A549 (cell line): ENCODE measurements around the gene ITGAL. TPM values are rescaled to one million over a fixed set of nuclear protein-coding genes. Genes with fewer than 3 reads are reported as not detected.

Experiments
- ATAC-seq, 2 experiments: fragments of 200-7000 bp in 1 of 2; fragments of >200 bp in 1 of 2; cut with Nextera tagmentation in 1 of 2; cut with Tn5 transposase in 1 of 2; 3 replicates each; pipeline versions ENCODE4 v1.8.0 to v1.9.1; 2018 to 2020; ENCODE audit warnings: mild to moderate bottlenecking in 1 of 2, moderate library complexity in 1 of 2
- CTCF ChIA-PET: fragments of 300-600 bp; sonication (Branson Sonifier 250); formaldehyde crosslinking; extraction: SDS; loops from one replicate; lab custom pipeline; 2021; ENCODE audit warnings: antibody characterized with exemption, inconsistent platforms; lab: Yijun Ruan, JAX
- POLR2A ChIA-PET: fragments of 350-600 bp; formaldehyde crosslinking; extraction: SDS; loops from one replicate; lab custom pipeline; 2021; ENCODE audit warnings: antibody characterized with exemption, inconsistent platforms; lab: Yijun Ruan, JAX
- DNase-seq, 2 experiments: peaks; one replicate each; pipeline versions ENCODE4 v3.0.0 to v3.0.0-alpha.2; 2011 to 2016; ENCODE audit warnings: low read depth in 1 of 2, low spot score in 1 of 2
- FAIRE-seq: peaks from 2 replicates; lab custom pipeline; 2011; peaks lifted over from hg19 to GRCh38; lab: Jason Lieb, UNC
- H3K27ac ChIP-seq, 2 experiments: fragments of >200 bp; sonication (Bioruptor Twin); formaldehyde crosslinking; 3 replicates each; pipeline ENCODE4 v1.5.1; 2016 to 2017
- H3K4me1 ChIP-seq: fragments of >200 bp; sonication (Bioruptor Twin); formaldehyde crosslinking; 3 replicates; pipeline ENCODE4 v1.6.1; 2016
- H3K4me2 ChIP-seq: fragments of >200 bp; sonication (Bioruptor Twin); formaldehyde crosslinking; 3 replicates; pipeline ENCODE4 v1.6.1; 2016
- H3K4me3 ChIP-seq: fragments of >200 bp; sonication (Bioruptor Twin); formaldehyde crosslinking; 3 replicates; pipeline ENCODE4 v1.5.1; 2016
- H3K9me3 ChIP-seq: fragments of >200 bp; sonication (Bioruptor Twin); formaldehyde crosslinking; 3 replicates; pipeline ENCODE4 v1.6.1; 2016
- CHD2 ChIP-seq: fragments of 150-350 bp; IDR thresholded peaks from 2 replicates; pipeline ENCODE4 v1.6.1; 2014; ENCODE audit warnings: low read length; ENCODE audit not compliant: partially characterized antibody
- CHD4 ChIP-seq: fragments of 200-600 bp; sonication (generic); IDR thresholded peaks from 2 replicates; pipeline ENCODE4 v1.6.1; 2016; ENCODE audit warnings: antibody characterized with exemption, mild to moderate bottlenecking, borderline replicate concordance
- EHF ChIP-seq: fragments of 250-450 bp; sonication (Bioruptor Pico); IDR thresholded peaks from 2 replicates; pipeline ENCODE4 v1.5.0; 2020; ENCODE audit warnings: mild to moderate bottlenecking
- ELK1 ChIP-seq: fragments of 150-350 bp; IDR thresholded peaks from 2 replicates; pipeline ENCODE4 v1.6.1; 2014; ENCODE audit warnings: low read depth, mild to moderate bottlenecking, low read length
- EP300 ChIP-seq, 2 experiments: fragments of >200 bp; sonication (Bioruptor Twin); formaldehyde crosslinking; IDR thresholded peaks; 2 replicates in 1 of 2; 3 replicates in 1 of 2; pipeline ENCODE4 v1.6.1; 2016 to 2017
- FOXS1 ChIP-seq: fragments of 250-450 bp; sonication (Bioruptor Pico); IDR thresholded peaks from 2 replicates; pipeline ENCODE4 v1.5.0; 2020; ENCODE audit warnings: mild to moderate bottlenecking, moderate library complexity
- GATA3 ChIP-seq: IDR thresholded peaks from 2 replicates; pipeline ENCODE4 v1.6.1; 2012; ENCODE audit warnings: borderline replicate concordance
- HOXA7 ChIP-seq: fragments of 250-450 bp; sonication (Bioruptor Pico); IDR thresholded peaks from 2 replicates; pipeline ENCODE4 v1.5.0; 2020; ENCODE audit warnings: mild to moderate bottlenecking, moderate library complexity
- HOXB13 ChIP-seq: fragments of 250-450 bp; sonication (Bioruptor Pico); IDR thresholded peaks from 2 replicates; pipeline ENCODE4 v1.5.0; 2020; ENCODE audit warnings: low read depth, mild to moderate bottlenecking, moderate library complexity
- HOXB5 ChIP-seq: fragments of 250-450 bp; sonication (Bioruptor Pico); IDR thresholded peaks from 2 replicates; pipeline ENCODE4 v1.5.0; 2020; ENCODE audit warnings: mild to moderate bottlenecking, moderate library complexity
- NPAS2 ChIP-seq: fragments of 250-450 bp; sonication (Bioruptor Pico); IDR thresholded peaks from 2 replicates; pipeline ENCODE4 v1.8.0; 2022; ENCODE audit warnings: mild to moderate bottlenecking, moderate library complexity, borderline replicate concordance
- PHF8 ChIP-seq: fragments of 200-600 bp; sonication (generic); IDR thresholded peaks from 2 replicates; pipeline ENCODE4 v1.6.1; 2016; ENCODE audit warnings: low read depth, mild to moderate bottlenecking, antibody characterized with exemption, moderate library complexity, borderline replicate concordance
- RNF2 ChIP-seq: fragments of 200-600 bp; sonication (generic); IDR thresholded peaks from 2 replicates; pipeline ENCODE4 v1.6.1; 2016; ENCODE audit warnings: low read depth, mild to moderate bottlenecking, antibody characterized with exemption, moderate library complexity, borderline replicate concordance
- TFCP2L1 ChIP-seq: fragments of 250-450 bp; sonication (Bioruptor Pico); IDR thresholded peaks from 2 replicates; pipeline ENCODE4 v1.5.0; 2021; ENCODE audit warnings: mild to moderate bottlenecking
- ZFP36 ChIP-seq: fragments of 450-650 bp; IDR thresholded peaks from 2 replicates; pipeline ENCODE4 v1.6.1; 2014; ENCODE audit warnings: borderline replicate concordance; ENCODE audit not compliant: partially characterized antibody
- ZSCAN20 ChIP-seq: fragments of 250-450 bp; sonication (Bioruptor Pico); IDR thresholded peaks from 2 replicates; pipeline ENCODE4 v1.8.0; 2022; ENCODE audit warnings: mild to moderate bottlenecking, moderate library complexity
- WGBS: methylation state at CpG from one replicate; pipeline ENCODE4 v1.1.6; 2017; ENCODE audit errors: missing lambda C conversion rate; 5-methylcytosine and 5-hydroxymethylcytosine counted together
- polyA plus RNA-seq, 4 experiments: library from polyadenylated mRNA; depleted of rRNA in 3 of 4; stranded (reverse); fragments of >200 nt; fragmentation: RNase III in 1 of 4; extraction: RNeasy Plus Mini Kit Qiagen cat#74134 plus additional on column Dnase treatment in 1 of 4; gene quantifications; 2 replicates in 3 of 4; 3 replicates in 1 of 4; pipeline ENCODE4 v1.2.3, GENCODE V29; 2011 to 2017
- TF ChIP-seq, protein P1 (sequence below): IDR thresholded peaks from 2 replicates; pipeline ENCODE4 v1.6.1; 2012
- TF ChIP-seq, protein P2 (sequence below): IDR thresholded peaks from 2 replicates; pipeline ENCODE4 v1.6.1; 2012
- TF ChIP-seq, protein P3 (sequence below): fragments of >200 bp; sonication (Bioruptor Twin); formaldehyde crosslinking; IDR thresholded peaks from 2 replicates; pipeline ENCODE4 v1.6.1; 2016
- TF ChIP-seq, protein P4 (sequence below): fragments of 250-450 bp; sonication (Bioruptor Pico); IDR thresholded peaks from 2 replicates; pipeline ENCODE4 v1.5.0; 2021; ENCODE audit warnings: mild to moderate bottlenecking, moderate library complexity, borderline replicate concordance
- TF ChIP-seq, protein P5 (sequence below): fragments of 450-650 bp; IDR thresholded peaks from 2 replicates; pipeline ENCODE4 v1.6.1; 2014; ENCODE audit warnings: antibody characterized with exemption
- TF ChIP-seq, protein P6 (sequence below): fragments of 200-600 bp; sonication (generic); IDR thresholded peaks from 2 replicates; pipeline ENCODE4 v1.6.1; 2016; ENCODE audit warnings: antibody characterized with exemption, mild to moderate bottlenecking, moderate library complexity

The ITGAL gene
- polyA plus RNA-seq, 2 of the 4 experiments (the other 2 are of a cell fraction), result 0.17 to 0.94 TPM

- no peak for FAIRE-seq
- DNase-seq, result no peak
- POLR2A ChIA-PET, result interaction anchor here (0.6 to 2.5 kb wide), 2 partner anchors 15 to 28 kb away, joined by 3 to 9 read pairs; partner anchors contain the start of gene ZNF764
- Histone ChIP-seq H3K27ac (no peak overlapping the region), H3K4me2 (no peak overlapping the region), H3K4me1 (peaks cover 17% of the 10 kb centered on the region), H3K9me3 (no peaks in the 10 kb centered on the region), H3K4me3 (no peak overlapping the region)
- CTCF ChIA-PET, result interaction anchor here (0.7 to 5.0 kb wide), 7 partner anchors 32 to 109 kb away, joined by 3 to 19 read pairs (median 3); partner anchors contain the start of gene DCTPP1
- ATAC-seq, result no peak
- TF ChIP-seq CHD2 (no peak), ELK1 (no peak), CHD4 (no peak)
- TF ChIP-seq, protein P1, sequence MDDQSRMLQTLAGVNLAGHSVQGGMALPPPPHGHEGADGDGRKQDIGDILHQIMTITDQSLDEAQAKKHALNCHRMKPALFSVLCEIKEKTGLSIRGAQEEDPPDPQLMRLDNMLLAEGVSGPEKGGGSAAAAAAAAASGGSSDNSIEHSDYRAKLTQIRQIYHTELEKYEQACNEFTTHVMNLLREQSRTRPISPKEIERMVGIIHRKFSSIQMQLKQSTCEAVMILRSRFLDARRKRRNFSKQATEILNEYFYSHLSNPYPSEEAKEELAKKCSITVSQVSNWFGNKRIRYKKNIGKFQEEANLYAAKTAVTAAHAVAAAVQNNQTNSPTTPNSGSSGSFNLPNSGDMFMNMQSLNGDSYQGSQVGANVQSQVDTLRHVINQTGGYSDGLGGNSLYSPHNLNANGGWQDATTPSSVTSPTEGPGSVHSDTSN, result no peak
- TF ChIP-seq, protein P2, sequence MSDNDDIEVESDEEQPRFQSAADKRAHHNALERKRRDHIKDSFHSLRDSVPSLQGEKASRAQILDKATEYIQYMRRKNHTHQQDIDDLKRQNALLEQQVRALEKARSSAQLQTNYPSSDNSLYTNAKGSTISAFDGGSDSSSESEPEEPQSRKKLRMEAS, result no peak
- TF ChIP-seq, protein P3, sequence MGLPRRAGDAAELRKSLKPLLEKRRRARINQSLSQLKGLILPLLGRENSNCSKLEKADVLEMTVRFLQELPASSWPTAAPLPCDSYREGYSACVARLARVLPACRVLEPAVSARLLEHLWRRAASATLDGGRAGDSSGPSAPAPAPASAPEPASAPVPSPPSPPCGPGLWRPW, result no peak
- TF ChIP-seq, protein P4, sequence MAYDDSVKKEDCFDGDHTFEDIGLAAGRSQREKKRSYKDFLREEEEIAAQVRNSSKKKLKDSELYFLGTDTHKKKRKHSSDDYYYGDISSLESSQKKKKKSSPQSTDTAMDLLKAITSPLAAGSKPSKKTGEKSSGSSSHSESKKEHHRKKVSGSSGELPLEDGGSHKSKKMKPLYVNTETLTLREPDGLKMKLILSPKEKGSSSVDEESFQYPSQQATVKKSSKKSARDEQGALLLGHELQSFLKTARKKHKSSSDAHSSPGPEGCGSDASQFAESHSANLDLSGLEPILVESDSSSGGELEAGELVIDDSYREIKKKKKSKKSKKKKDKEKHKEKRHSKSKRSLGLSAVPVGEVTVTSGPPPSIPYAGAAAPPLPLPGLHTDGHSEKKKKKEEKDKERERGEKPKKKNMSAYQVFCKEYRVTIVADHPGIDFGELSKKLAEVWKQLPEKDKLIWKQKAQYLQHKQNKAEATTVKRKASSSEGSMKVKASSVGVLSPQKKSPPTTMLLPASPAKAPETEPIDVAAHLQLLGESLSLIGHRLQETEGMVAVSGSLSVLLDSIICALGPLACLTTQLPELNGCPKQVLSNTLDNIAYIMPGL (CRISPR knock-in tag), result no peak
- 82% methylated on average over 13 of the region's 13 CpGs for WGBS
Measured at GRCh38 chr16:30530163-30531037, 57.9 kb downstream of the ITGAL start.

GRCh38 chr16:30532285-30533145 lies 60.0 kb downstream of the ITGAL start:
- H3K4me3 ChIP-seq, result no peak overlapping the region
- no peaks in the 10 kb centered on the region for H3K9me3 ChIP-seq
- FAIRE-seq (no peak), ATAC-seq (no peak)
- H3K4me2 ChIP-seq, result no peak overlapping the region
- peaks cover 19% of the 10 kb centered on the region for H3K4me1 ChIP-seq
- TF ChIP-seq CHD2 (no peak), EP300 (IDR thresholded peaks at IDR 0.05) (no peak), EHF (CRISPR knock-in tag) (no peak), NPAS2 (CRISPR knock-in tag) (no peak), HOXA7 (no peak), TFCP2L1 (CRISPR knock-in tag) (no peak), HOXB13 (no peak), HOXB5 (no peak), GATA3 (no peak), ZFP36 (no peak), PHF8 (no peak), FOXS1 (no peak), ZSCAN20 (CRISPR knock-in tag) (no peak), RNF2 (no peak)
- TF ChIP-seq, protein P5, sequence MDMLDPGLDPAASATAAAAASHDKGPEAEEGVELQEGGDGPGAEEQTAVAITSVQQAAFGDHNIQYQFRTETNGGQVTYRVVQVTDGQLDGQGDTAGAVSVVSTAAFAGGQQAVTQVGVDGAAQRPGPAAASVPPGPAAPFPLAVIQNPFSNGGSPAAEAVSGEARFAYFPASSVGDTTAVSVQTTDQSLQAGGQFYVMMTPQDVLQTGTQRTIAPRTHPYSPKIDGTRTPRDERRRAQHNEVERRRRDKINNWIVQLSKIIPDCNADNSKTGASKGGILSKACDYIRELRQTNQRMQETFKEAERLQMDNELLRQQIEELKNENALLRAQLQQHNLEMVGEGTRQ, result no peak
- TF ChIP-seq, protein P6, sequence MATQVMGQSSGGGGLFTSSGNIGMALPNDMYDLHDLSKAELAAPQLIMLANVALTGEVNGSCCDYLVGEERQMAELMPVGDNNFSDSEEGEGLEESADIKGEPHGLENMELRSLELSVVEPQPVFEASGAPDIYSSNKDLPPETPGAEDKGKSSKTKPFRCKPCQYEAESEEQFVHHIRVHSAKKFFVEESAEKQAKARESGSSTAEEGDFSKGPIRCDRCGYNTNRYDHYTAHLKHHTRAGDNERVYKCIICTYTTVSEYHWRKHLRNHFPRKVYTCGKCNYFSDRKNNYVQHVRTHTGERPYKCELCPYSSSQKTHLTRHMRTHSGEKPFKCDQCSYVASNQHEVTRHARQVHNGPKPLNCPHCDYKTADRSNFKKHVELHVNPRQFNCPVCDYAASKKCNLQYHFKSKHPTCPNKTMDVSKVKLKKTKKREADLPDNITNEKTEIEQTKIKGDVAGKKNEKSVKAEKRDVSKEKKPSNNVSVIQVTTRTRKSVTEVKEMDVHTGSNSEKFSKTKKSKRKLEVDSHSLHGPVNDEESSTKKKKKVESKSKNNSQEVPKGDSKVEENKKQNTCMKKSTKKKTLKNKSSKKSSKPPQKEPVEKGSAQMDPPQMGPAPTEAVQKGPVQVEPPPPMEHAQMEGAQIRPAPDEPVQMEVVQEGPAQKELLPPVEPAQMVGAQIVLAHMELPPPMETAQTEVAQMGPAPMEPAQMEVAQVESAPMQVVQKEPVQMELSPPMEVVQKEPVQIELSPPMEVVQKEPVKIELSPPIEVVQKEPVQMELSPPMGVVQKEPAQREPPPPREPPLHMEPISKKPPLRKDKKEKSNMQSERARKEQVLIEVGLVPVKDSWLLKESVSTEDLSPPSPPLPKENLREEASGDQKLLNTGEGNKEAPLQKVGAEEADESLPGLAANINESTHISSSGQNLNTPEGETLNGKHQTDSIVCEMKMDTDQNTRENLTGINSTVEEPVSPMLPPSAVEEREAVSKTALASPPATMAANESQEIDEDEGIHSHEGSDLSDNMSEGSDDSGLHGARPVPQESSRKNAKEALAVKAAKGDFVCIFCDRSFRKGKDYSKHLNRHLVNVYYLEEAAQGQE, result no peak
- TF ChIP-seq, protein P2, result no peak
- TF ChIP-seq, all 56 proteins: peak for 0
- ChIA-PET POLR2A (no interaction called here), CTCF (interaction anchor here (1.0 to 5.0 kb wide), 3 partner anchors 20 to 102 kb away, joined by 3 to 19 read pairs (median 4); partner anchors contain the start of gene DCTPP1)
- H3K27ac ChIP-seq, result no peak overlapping the region
- DNase-seq, result no peak
- WGBS, result 93% methylated on average over 38 of the region's 57 CpGs
